ENCODE data around the gene RPLP2. TPM values are rescaled to one million over a fixed set of nuclear protein-coding genes. Genes with fewer than 3 reads are reported as not detected.

The RPLP2 gene
- total RNA-seq, 1 experiment from 2014 or later: 2,582 TPM

- H3K27me3 Mint-ChIP-seq (ENCODE audit: low read depth): peaks cover 3% of the 10 kb centered on the region; the same call in 1 of the 2 replicates
- no peak overlapping the region for H3K27ac Mint-ChIP-seq
- no peaks in the 10 kb centered on the region for H3K9me3 Mint-ChIP-seq
- H3K4me3 Mint-ChIP-seq: no peak overlapping the region
- no peaks in the 10 kb centered on the region for H3K36me3 Mint-ChIP-seq
- ChIA-PET POLR2A (interaction anchor here (0.6 to 1.0 kb wide), 2 partner anchors 16 to 72 kb away, joined by 3 to 5 read pairs; no protein-coding TSS in a partner anchor), CTCF (interaction anchor here (0.6 to 3.8 kb wide), 6 partner anchors 9 to 43 kb away, joined by 3 to 24 read pairs (median 3); no protein-coding TSS in a partner anchor)
- peaks cover 40% of the 10 kb centered on the region for H3K4me1 Mint-ChIP-seq
- no peak for DNase-seq (ENCODE audit: low spot score)
- ATAC-seq: no peak
- TF ChIP-seq SP1 (CRISPR knock-in tag; conservative IDR thresholded peaks at IDR 0.05) (no peak), HMGA2 (CRISPR knock-in tag; IDR thresholded peaks at IDR 0.05) (no peak), NFATC4 (CRISPR knock-in tag; IDR thresholded peaks at IDR 0.05) (no peak), FOXP1 (CRISPR knock-in tag; IDR thresholded peaks at IDR 0.05; ENCODE audit: borderline replicate concordance) (no peak)
- TF ChIP-seq, protein P1, sequence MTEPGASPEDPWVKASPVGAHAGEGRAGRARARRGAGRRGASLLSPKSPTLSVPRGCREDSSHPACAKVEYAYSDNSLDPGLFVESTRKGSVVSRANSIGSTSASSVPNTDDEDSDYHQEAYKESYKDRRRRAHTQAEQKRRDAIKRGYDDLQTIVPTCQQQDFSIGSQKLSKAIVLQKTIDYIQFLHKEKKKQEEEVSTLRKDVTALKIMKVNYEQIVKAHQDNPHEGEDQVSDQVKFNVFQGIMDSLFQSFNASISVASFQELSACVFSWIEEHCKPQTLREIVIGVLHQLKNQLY (CRISPR knock-in tag; IDR thresholded peaks at IDR 0.05): no peak
These were observed 50.7 kb downstream of the RPLP2 start for GRCh38 chr11:860234-861104.

- Mint-ChIP-seq H3K4me3 (no peak overlapping the region), H3K4me1 (peaks cover 39% of the 10 kb centered on the region), H3K27me3 (ENCODE audit: low read depth) (peaks cover 3% of the 10 kb centered on the region; the same call in 1 of the 2 replicates), H3K27ac (no peak overlapping the region), H3K9me3 (no peaks in the 10 kb centered on the region), H3K36me3 (no peaks in the 10 kb centered on the region)
- ChIA-PET POLR2A (interaction anchor here (1.0 kb wide), 1 partner anchor 16 kb away, joined by 3 read pairs; no protein-coding TSS in a partner anchor), CTCF (interaction anchor here (3.5 to 3.8 kb wide), 2 partner anchors 9 to 13 kb away, joined by 12 to 24 read pairs; no protein-coding TSS in a partner anchor)
- TF ChIP-seq ATF2 (CRISPR knock-in tag; IDR thresholded peaks at IDR 0.05; ENCODE audit: borderline replicate concordance, low read depth): no peak
- no peak for TF ChIP-seq NFE2L1 (CRISPR knock-in tag; IDR thresholded peaks at IDR 0.05)
- TF ChIP-seq, protein P2, sequence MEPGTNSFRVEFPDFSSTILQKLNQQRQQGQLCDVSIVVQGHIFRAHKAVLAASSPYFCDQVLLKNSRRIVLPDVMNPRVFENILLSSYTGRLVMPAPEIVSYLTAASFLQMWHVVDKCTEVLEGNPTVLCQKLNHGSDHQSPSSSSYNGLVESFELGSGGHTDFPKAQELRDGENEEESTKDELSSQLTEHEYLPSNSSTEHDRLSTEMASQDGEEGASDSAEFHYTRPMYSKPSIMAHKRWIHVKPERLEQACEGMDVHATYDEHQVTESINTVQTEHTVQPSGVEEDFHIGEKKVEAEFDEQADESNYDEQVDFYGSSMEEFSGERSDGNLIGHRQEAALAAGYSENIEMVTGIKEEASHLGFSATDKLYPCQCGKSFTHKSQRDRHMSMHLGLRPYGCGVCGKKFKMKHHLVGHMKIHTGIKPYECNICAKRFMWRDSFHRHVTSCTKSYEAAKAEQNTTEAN (CRISPR knock-in tag; IDR thresholded peaks at IDR 0.05): no peak
- TF ChIP-seq, protein P3, sequence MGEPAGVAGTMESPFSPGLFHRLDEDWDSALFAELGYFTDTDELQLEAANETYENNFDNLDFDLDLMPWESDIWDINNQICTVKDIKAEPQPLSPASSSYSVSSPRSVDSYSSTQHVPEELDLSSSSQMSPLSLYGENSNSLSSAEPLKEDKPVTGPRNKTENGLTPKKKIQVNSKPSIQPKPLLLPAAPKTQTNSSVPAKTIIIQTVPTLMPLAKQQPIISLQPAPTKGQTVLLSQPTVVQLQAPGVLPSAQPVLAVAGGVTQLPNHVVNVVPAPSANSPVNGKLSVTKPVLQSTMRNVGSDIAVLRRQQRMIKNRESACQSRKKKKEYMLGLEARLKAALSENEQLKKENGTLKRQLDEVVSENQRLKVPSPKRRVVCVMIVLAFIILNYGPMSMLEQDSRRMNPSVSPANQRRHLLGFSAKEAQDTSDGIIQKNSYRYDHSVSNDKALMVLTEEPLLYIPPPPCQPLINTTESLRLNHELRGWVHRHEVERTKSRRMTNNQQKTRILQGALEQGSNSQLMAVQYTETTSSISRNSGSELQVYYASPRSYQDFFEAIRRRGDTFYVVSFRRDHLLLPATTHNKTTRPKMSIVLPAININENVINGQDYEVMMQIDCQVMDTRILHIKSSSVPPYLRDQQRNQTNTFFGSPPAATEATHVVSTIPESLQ (CRISPR knock-in tag; IDR thresholded peaks at IDR 0.05): no peak
- no peak for TF ChIP-seq SMAD4 (CRISPR knock-in tag; IDR thresholded peaks at IDR 0.05)
- TF ChIP-seq ZMAT4 (CRISPR knock-in tag; IDR thresholded peaks at IDR 0.05): no peak
- TF ChIP-seq IRF1 (CRISPR knock-in tag; IDR thresholded peaks at IDR 0.05): no peak
- no peak for TF ChIP-seq ZNF263 (CRISPR knock-in tag; IDR thresholded peaks at IDR 0.05; ENCODE audit: low read depth)
- TF ChIP-seq CREB1 (CRISPR knock-in tag; IDR thresholded peaks at IDR 0.05): no peak
- TF ChIP-seq MYBL2 (CRISPR knock-in tag; IDR thresholded peaks at IDR 0.05): no peak
- no peak for TF ChIP-seq FOXJ3 (CRISPR knock-in tag; IDR thresholded peaks at IDR 0.05; ENCODE audit: borderline replicate concordance)
- DNase-seq (ENCODE audit: low spot score): no peak
- no peak for ATAC-seq
These were observed 51.3 kb downstream of the RPLP2 start for GRCh38 chr11:861105-861479.
